Measurements from ENCODE around the gene ZNF366. TPM values are rescaled to one million over a fixed set of nuclear protein-coding genes. Genes with fewer than 3 reads are reported as not detected.

Gene ZNF366
- total RNA-seq, 4 donors from 2014 or later = 0.70 to 2.5 (median 1.3) TPM

DNA sequence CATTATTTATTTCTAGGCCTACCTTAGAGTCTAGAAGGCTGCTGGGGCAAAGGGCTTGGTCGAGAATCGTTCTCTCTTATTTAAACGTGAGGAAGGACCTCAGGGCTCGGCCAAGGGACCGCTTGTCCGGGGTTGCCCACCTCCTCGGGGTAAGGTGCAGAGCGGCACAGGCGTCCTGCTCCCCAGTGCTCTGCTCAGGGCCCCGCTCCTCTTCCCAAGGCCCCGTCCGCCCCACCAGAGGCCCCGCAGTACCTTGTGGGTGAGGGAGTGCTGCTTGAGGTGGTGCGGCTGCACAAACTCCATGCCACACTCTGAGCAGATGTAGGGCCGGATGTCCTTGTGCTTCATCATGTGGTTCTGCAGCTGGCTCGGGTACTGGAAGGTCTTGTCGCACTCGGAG lies 47.3 kb downstream of the ZNF366 start:
- Histone ChIP-seq H3K4me1 (peaks cover 0 to 8% (median 0%) of the 10 kb centered on the region in 4 donors), H3K27ac (no peak overlapping the region), H3K9me3 (no peaks in the 10 kb centered on the region), H3K36me3 (no peaks in the 10 kb centered on the region), H3K27me3 (no peaks in the 10 kb centered on the region), H3K4me3 (no peak overlapping the region)
- DNase-seq = no peak
- no peak for TF ChIP-seq POLR2A (IDR thresholded peaks at IDR 0.05)
- TF ChIP-seq, protein P1, sequence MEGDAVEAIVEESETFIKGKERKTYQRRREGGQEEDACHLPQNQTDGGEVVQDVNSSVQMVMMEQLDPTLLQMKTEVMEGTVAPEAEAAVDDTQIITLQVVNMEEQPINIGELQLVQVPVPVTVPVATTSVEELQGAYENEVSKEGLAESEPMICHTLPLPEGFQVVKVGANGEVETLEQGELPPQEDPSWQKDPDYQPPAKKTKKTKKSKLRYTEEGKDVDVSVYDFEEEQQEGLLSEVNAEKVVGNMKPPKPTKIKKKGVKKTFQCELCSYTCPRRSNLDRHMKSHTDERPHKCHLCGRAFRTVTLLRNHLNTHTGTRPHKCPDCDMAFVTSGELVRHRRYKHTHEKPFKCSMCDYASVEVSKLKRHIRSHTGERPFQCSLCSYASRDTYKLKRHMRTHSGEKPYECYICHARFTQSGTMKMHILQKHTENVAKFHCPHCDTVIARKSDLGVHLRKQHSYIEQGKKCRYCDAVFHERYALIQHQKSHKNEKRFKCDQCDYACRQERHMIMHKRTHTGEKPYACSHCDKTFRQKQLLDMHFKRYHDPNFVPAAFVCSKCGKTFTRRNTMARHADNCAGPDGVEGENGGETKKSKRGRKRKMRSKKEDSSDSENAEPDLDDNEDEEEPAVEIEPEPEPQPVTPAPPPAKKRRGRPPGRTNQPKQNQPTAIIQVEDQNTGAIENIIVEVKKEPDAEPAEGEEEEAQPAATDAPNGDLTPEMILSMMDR (IDR thresholded peaks at IDR 0.05) = no peak

DNA sequence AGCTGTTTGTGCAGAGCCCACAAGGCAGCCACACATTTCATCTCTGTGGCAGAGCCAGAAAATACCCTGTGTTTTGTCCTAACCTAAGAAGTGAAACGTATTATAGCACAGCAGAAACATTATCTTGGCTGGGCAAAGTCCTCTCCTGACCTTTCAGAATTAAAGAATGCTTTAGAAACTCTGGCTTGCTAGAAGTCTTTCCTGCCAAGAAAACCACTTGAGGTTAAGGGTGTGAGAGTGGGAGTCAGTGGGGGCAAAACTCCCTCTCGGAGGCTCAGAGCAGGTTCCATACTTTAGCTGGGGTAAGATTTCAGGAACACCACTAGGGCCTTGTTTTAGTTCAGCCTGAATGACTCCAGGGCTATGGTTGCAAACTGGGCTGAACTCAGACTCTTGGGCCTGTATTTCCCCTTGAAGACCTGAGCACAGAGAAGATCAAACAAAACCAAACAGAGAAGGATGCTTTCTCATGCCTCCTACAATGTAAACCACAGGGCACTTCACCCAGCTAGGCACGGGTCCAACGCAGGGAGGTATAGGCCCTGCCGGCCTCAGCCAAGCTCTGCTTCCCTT lies 48.0 kb downstream of the ZNF366 start:
- H3K9me3 ChIP-seq = no peaks in the 10 kb centered on the region
- TF ChIP-seq, protein P1 (IDR thresholded peaks at IDR 0.05) = no peak
- TF ChIP-seq POLR2A (IDR thresholded peaks at IDR 0.05) = no peak
- no peak overlapping the region for H3K4me3 ChIP-seq
- H3K27ac ChIP-seq = no peak overlapping the region
- H3K27me3 ChIP-seq = no peaks in the 10 kb centered on the region
- no peak for DNase-seq
- H3K36me3 ChIP-seq = no peaks in the 10 kb centered on the region
- peaks cover 0 to 8% (median 0%) of the 10 kb centered on the region in 4 donors for H3K4me1 ChIP-seq

DNA sequence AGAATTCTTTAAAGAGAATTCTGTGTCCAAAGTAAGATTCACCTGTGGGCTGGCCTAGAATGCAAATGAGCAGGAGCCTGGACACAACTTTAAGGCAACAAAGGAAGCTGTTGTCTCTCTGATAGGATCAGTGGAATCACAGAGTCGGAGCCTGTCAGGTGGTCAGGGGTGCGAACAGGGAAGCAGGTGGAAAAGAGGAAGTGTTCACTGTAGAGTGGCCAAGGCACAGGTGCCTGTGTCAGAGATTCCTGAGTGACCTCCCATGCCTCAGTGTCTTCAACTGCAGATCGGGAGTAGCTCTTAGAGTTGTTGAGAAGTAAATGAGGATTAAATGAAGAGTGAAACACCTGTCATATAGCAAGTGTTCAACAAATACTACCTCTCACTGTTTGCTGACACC lies 48.8 kb downstream of the ZNF366 start:
- DNase-seq = no peak
- TF ChIP-seq, protein P1 (IDR thresholded peaks at IDR 0.05) = no peak
- TF ChIP-seq POLR2A (IDR thresholded peaks at IDR 0.05) = no peak
- Histone ChIP-seq H3K27me3 (no peaks in the 10 kb centered on the region), H3K4me3 (no peak overlapping the region), H3K4me1 (peaks cover 0 to 9% (median under 1%) of the 10 kb centered on the region in 4 donors), H3K36me3 (no peaks in the 10 kb centered on the region), H3K9me3 (no peaks in the 10 kb centered on the region), H3K27ac (no peak overlapping the region)

DNA sequence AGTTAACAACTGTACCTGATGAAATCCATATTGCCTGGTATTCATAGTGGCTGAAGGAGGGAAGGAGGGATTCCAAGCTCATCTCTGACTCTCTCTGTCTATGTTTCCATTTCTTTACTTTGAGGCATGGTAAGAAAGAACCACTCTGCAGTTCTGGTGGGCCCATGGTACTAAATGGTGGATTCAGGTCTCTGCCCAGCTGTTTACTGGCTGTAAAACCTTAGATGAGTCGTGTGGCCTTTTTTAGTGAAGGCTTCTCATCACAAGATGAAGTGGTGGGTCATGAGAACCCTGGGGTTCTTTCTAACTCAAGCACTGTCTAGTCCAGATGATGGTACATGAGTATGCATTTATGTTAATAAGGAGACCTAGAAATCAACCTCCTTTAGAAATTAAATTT lies 49.7 kb downstream of the ZNF366 start:
- no peaks in the 10 kb centered on the region for H3K9me3 ChIP-seq
- H3K27ac ChIP-seq = no peak overlapping the region
- no peak for TF ChIP-seq POLR2A (IDR thresholded peaks at IDR 0.05)
- TF ChIP-seq, protein P1 (IDR thresholded peaks at IDR 0.05) = no peak
- peaks cover 0 to 19% (median 4%) of the 10 kb centered on the region in 4 donors for H3K4me1 ChIP-seq
- H3K4me3 ChIP-seq = no peak overlapping the region
- no peaks in the 10 kb centered on the region for H3K36me3 ChIP-seq
- no peak for DNase-seq
- no peaks in the 10 kb centered on the region for H3K27me3 ChIP-seq

DNA sequence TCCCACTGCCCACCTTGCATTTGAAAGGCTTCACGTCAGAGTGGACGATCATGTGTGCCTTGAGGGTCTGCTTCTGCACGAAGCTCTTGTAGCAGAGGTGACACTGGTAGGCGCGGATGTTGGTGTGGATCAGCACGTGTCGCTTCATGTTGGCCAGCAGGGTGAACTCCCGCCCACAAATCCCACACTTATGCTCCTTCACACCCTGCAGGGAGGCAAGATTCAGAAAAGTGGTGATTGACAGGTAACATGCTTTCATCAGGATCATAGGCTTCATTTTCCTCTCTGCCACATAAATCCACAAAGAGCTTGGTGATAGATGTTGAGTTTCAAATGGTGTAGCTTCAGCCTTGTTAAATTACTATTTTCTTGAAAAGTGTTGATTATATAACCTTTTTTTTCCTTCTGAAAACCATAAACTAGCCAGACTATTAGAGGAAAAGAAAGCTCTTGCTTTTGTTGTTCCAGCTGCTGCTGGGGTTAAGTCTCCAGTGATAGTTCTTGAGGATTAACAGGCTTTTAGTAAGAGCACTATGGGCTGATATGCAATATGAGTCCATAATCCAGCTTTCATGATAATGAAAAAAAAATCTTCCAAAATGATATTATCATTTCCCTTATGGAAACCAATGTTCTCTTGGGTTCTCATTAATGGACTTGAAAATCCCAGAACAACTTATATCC lies 50.7 kb downstream of the ZNF366 start:
- DNase-seq = no peak

More for the DNA sequence above, 50.7 kb downstream of the ZNF366 start:
- TF ChIP-seq, protein P1 (IDR thresholded peaks at IDR 0.05) = no peak
- TF ChIP-seq POLR2A (IDR thresholded peaks at IDR 0.05) = no peak
- Histone ChIP-seq H3K9me3 (no peaks in the 10 kb centered on the region), H3K4me1 (peaks cover 4 to 28% (median 9%) of the 10 kb centered on the region in 4 donors), H3K36me3 (no peaks in the 10 kb centered on the region), H3K4me3 (no peak overlapping the region), H3K27me3 (no peaks in the 10 kb centered on the region), H3K27ac (no peak overlapping the region)
